H9 (cell line): ENCODE results near the gene IGLL5. TPM values are rescaled to one million over a fixed set of nuclear protein-coding genes. Genes with fewer than 3 reads are reported as not detected.

Experiments
- DNase-seq: peaks from one replicate; pipeline ENCODE4 v3.0.0-alpha.2; 2017
- H2AFZ ChIP-seq: one replicate; pipeline ENCODE4 v1.6.1; 2013; ENCODE audit warnings: mild to moderate bottlenecking, low read length, control low read depth, moderate library complexity
- H2AK5ac ChIP-seq: 2 replicates; pipeline ENCODE4 v1.6.1; 2013; ENCODE audit warnings: low read length, control low read depth, mixed read lengths; ENCODE audit not compliant: insufficient read length
- H2BK120ac ChIP-seq: one replicate; pipeline ENCODE4 v1.6.1; 2013; ENCODE audit warnings: low read depth, mild to moderate bottlenecking, low read length, control low read depth, inconsistent platforms; ENCODE audit not compliant: poor library complexity, severe bottlenecking
- H2BK12ac ChIP-seq: 2 replicates; pipeline ENCODE4 v1.6.1; 2013; ENCODE audit warnings: low read length, control low read depth, mixed read lengths, low read depth; ENCODE audit not compliant: insufficient read length
- H2BK15ac ChIP-seq: 2 replicates; pipeline ENCODE4 v1.6.1; 2013; ENCODE audit warnings: low read depth, low read length, control low read depth
- H2BK20ac ChIP-seq: one replicate; pipeline ENCODE4 v1.6.1; 2013; ENCODE audit warnings: low read depth, mild to moderate bottlenecking, low read length, control low read depth, inconsistent platforms; ENCODE audit not compliant: poor library complexity, severe bottlenecking
- H2BK5ac ChIP-seq: 2 replicates; pipeline ENCODE4 v1.6.1; 2013; ENCODE audit warnings: low read length, control low read depth, mixed read lengths; ENCODE audit not compliant: insufficient read length
- H3K14ac ChIP-seq: 2 replicates; pipeline ENCODE4 v1.6.1; 2013; ENCODE audit warnings: low read length, control low read depth; ENCODE audit not compliant: insufficient read depth
- H3K18ac ChIP-seq: 2 replicates; pipeline ENCODE4 v1.6.1; 2013; ENCODE audit warnings: low read depth, mild to moderate bottlenecking, mixed read lengths, low read length, control low read depth; ENCODE audit not compliant: insufficient read length
- H3K23ac ChIP-seq: 2 replicates; pipeline ENCODE4 v1.6.1; 2013; ENCODE audit warnings: low read length, control low read depth, mixed read lengths, low read depth; ENCODE audit not compliant: insufficient read length
- H3K23me2 ChIP-seq: 2 replicates; pipeline ENCODE4 v1.6.1; 2013; ENCODE audit warnings: low read depth, mild to moderate bottlenecking, mixed read lengths, low read length, control low read depth; ENCODE audit not compliant: insufficient read length, poor library complexity, severe bottlenecking
- H3K27ac ChIP-seq: 2 replicates; pipeline ENCODE4 v1.5.1; 2013; ENCODE audit warnings: low read length, control low read depth, mixed read lengths, low read depth; ENCODE audit not compliant: insufficient read length
- H3K27me3 ChIP-seq: 2 replicates; pipeline ENCODE4 v1.6.1; 2013; ENCODE audit warnings: low read length, control low read depth, inconsistent platforms; ENCODE audit not compliant: insufficient read depth
- H3K4ac ChIP-seq: 2 replicates; pipeline ENCODE4 v1.6.1; 2013; ENCODE audit warnings: low read depth, mild to moderate bottlenecking, control low read depth, inconsistent platforms, low read length, moderate library complexity
- H3K4me1 ChIP-seq: 2 replicates; pipeline ENCODE4 v1.6.1; 2013; ENCODE audit warnings: low read length, control low read depth, inconsistent platforms; ENCODE audit not compliant: insufficient read depth
- H3K4me2 ChIP-seq: 2 replicates; pipeline ENCODE4 v1.6.1; 2013; ENCODE audit warnings: low read length, control low read depth, mixed read lengths; ENCODE audit not compliant: insufficient read length, insufficient read depth
- H3K56ac ChIP-seq: 2 replicates; pipeline ENCODE4 v1.6.1; 2013; ENCODE audit warnings: low read depth, mild to moderate bottlenecking, mixed read lengths, low read length, control low read depth; ENCODE audit not compliant: insufficient read length
- H3K79me1 ChIP-seq: 2 replicates; pipeline ENCODE4 v1.6.1; 2013; ENCODE audit warnings: low read depth, mild to moderate bottlenecking, moderate library complexity, low read length, control low read depth, inconsistent platforms; ENCODE audit not compliant: insufficient read depth, poor library complexity, severe bottlenecking
- H3K79me2 ChIP-seq: 2 replicates; pipeline ENCODE4 v1.6.1; 2013; ENCODE audit warnings: low read length, control low read depth, inconsistent platforms; ENCODE audit not compliant: insufficient read depth
- H3K9ac ChIP-seq: 2 replicates; pipeline ENCODE4 v1.6.1; 2013; ENCODE audit warnings: low read length, control low read depth, mixed read lengths; ENCODE audit not compliant: insufficient read length; ENCODE audit errors: extremely low read depth
- H3K9me3 ChIP-seq: one replicate; pipeline ENCODE4 v1.6.1; 2013; ENCODE audit warnings: low read depth, low read length, inconsistent platforms; ENCODE audit not compliant: control insufficient read depth
- H3T11ph ChIP-seq: one replicate; pipeline ENCODE4 v1.6.1; 2013; ENCODE audit warnings: mild to moderate bottlenecking, low read length, control low read depth, inconsistent platforms
- H4K20me1 ChIP-seq: one replicate; pipeline ENCODE4 v1.6.1; 2013; ENCODE audit not compliant: control insufficient read depth, insufficient read length, insufficient read depth
- H4K5ac ChIP-seq: 2 replicates; pipeline ENCODE4 v1.6.1; 2013; ENCODE audit warnings: low read depth, mild to moderate bottlenecking, mixed read lengths, low read length, control low read depth; ENCODE audit not compliant: insufficient read length
- H4K8ac ChIP-seq: replicated peaks from 2 replicates; pipeline ENCODE4 v1.6.1; 2013; ENCODE audit warnings: low read length, control low read depth, mixed read lengths, low read depth; ENCODE audit not compliant: insufficient read length
- H4K91ac ChIP-seq: 2 replicates; pipeline ENCODE4 v1.6.1; 2013; ENCODE audit warnings: low read depth, mild to moderate bottlenecking, moderate library complexity, mixed read lengths, low read length, control low read depth; ENCODE audit not compliant: insufficient read length
- H3K27ac Mint-ChIP-seq, 3 experiments: 2 replicates in 2 of 3; 3 replicates in 1 of 3; pipeline ENCODE4 v1.8.0; 2020 to 2021; ENCODE audit warnings: mixed read lengths in 3 of 3, mild to moderate bottlenecking in 1 of 3, moderate library complexity in 1 of 3
- H3K27me3 Mint-ChIP-seq: 2 replicates; pipeline ENCODE4 v1.8.0; 2021; ENCODE audit warnings: low read depth, mild to moderate bottlenecking, moderate library complexity, mixed read lengths
- H3K36me3 Mint-ChIP-seq, 3 experiments: 2 replicates in 2 of 3; 3 replicates in 1 of 3; pipeline ENCODE4 v1.8.0; 2020 to 2021; ENCODE audit warnings: low read depth in 3 of 3, mixed read lengths in 3 of 3; ENCODE audit not compliant: insufficient read depth in 1 of 3
- H3K4me1 Mint-ChIP-seq, 2 experiments: 2 replicates each; pipeline ENCODE4 v1.8.0; 2020; ENCODE audit warnings: mixed read lengths in 2 of 2
- H3K4me3 Mint-ChIP-seq, 2 experiments: 2 replicates in 1 of 2; 3 replicates in 1 of 2; pipeline ENCODE4 v1.8.0; 2020 to 2021; ENCODE audit warnings: mild to moderate bottlenecking in 2 of 2, mixed read lengths in 2 of 2, moderate library complexity in 1 of 2
- H3K9me3 Mint-ChIP-seq, 2 experiments: 2 replicates in 1 of 2; 3 replicates in 1 of 2; pipeline ENCODE4 v1.8.0; 2020; ENCODE audit warnings: mild to moderate bottlenecking in 2 of 2, mixed read lengths in 2 of 2, moderate library complexity in 1 of 2
- WGBS: extraction: QIAGEN DNeasy Blood & Tissue Kit; methylation state at CpG from one replicate; pipeline ENCODE4 v1.1.7; 2013; ENCODE audit warnings: missing lambda C conversion rate, low lambda C conversion rate, mixed read lengths; ENCODE audit not compliant: insufficient read length; ENCODE audit errors: extremely low coverage; 5-methylcytosine and 5-hydroxymethylcytosine counted together
- total RNA-seq: library from RNA; stranded (reverse); gene quantifications from 2 replicates; pipeline ENCODE4 v1.2.1, GENCODE V29; 2021
- TF ChIP-seq, protein P1 (sequence below): fragments of 200-600 bp; sonication (generic); conservative IDR thresholded peaks from 3 replicates; pipeline ENCODE4 v1.8.0; 2021; ENCODE audit warnings: antibody characterized with exemption, mild to moderate bottlenecking

The IGLL5 gene
- total RNA-seq, 1 experiment from 2014 or later: not detected

DNA sequence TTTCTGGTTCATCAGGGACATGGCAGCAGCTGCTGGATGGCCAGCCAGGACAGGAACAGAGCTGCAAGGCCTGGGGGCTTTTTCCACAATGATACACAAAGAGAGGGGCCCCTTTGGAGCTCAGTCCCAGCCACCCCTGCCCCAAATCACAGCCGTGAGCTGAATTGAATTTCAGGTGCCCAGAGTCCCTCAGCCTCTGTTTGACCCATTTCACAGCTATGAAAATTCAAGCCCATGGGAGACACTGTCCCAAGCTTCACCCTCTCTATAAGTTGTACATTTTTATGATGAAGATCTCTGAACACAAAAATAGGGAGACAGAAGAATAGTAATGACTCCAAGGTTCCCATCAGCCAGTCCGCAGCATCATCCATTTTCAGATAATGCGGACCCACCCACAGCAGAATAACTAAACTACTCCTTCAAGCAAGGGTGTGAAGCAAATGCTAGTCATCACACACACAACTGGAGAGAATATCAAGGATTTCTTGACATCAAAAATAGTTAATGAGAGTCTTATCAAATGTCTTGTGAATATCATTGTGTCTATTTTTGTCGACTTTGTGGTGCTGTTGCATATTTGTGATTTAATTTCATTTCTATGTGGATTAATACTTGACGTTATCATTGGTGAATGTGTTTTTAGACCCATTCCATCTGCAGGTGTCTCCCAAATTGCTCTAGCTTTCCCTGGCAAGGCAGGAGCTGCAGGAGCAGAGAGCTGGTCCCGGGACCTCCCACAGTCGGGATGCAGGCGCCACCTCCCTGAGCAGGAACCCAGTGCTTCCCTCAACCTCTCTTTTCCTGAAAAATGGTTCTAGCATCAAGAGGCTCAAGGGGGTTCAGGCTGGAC lies 24.7 kb downstream of the IGLL5 start:
- WGBS: no CpG with 5 or more reads among the region's 8 CpGs
- peaks cover 100% of the 10 kb centered on the region for H3K27me3 Mint-ChIP-seq
- no peaks in the 10 kb centered on the region for H3K9me3 ChIP-seq

More for the DNA sequence above, 24.7 kb downstream of the IGLL5 start:
- Histone ChIP-seq H3K4me2 (no peak overlapping the region), H3K79me1 (no peaks in the 10 kb centered on the region), H2BK120ac (no peak overlapping the region), H2BK15ac (no peak overlapping the region), H3K27ac (no peak overlapping the region), H2BK20ac (no peak overlapping the region), H3K23ac (no peak overlapping the region), H2BK12ac (no peak overlapping the region), H3T11ph (no peak overlapping the region), H2AFZ (no peak overlapping the region), H4K5ac (no peak overlapping the region), H2AK5ac (no peak overlapping the region), H3K18ac (no peak overlapping the region), H3K4me1 (no peaks in the 10 kb centered on the region), H3K23me2 (no peaks in the 10 kb centered on the region), H4K20me1 (no peaks in the 10 kb centered on the region), H4K91ac (no peak overlapping the region), H3K27me3 (peaks cover 12% of the 10 kb centered on the region; the same call in 1 of the 2 replicates), H3K14ac (no peak overlapping the region; the same call in 1 of the 2 replicates), H3K9ac (no peak overlapping the region), H2BK5ac (no peak overlapping the region), H3K56ac (no peak overlapping the region), H3K4ac (no peak overlapping the region), H4K8ac (no peak overlapping the region), H3K79me2 (no peaks in the 10 kb centered on the region)
- no peak overlapping the region for H3K27ac Mint-ChIP-seq
- TF ChIP-seq, protein P1, sequence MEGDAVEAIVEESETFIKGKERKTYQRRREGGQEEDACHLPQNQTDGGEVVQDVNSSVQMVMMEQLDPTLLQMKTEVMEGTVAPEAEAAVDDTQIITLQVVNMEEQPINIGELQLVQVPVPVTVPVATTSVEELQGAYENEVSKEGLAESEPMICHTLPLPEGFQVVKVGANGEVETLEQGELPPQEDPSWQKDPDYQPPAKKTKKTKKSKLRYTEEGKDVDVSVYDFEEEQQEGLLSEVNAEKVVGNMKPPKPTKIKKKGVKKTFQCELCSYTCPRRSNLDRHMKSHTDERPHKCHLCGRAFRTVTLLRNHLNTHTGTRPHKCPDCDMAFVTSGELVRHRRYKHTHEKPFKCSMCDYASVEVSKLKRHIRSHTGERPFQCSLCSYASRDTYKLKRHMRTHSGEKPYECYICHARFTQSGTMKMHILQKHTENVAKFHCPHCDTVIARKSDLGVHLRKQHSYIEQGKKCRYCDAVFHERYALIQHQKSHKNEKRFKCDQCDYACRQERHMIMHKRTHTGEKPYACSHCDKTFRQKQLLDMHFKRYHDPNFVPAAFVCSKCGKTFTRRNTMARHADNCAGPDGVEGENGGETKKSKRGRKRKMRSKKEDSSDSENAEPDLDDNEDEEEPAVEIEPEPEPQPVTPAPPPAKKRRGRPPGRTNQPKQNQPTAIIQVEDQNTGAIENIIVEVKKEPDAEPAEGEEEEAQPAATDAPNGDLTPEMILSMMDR: no peak
- no peak for DNase-seq
- no peak overlapping the region for H3K4me3 Mint-ChIP-seq
- no peaks in the 10 kb centered on the region for H3K4me1 Mint-ChIP-seq
- H3K9me3 Mint-ChIP-seq: peaks cover 0 to 5% of the 10 kb centered on the region in 2 experiments; a peak in 2 of 5 replicates
- H3K36me3 Mint-ChIP-seq: no peaks in the 10 kb centered on the region
